GM23338 (cell line): Measurements from ENCODE around the gene SLC6A19. TPM values are rescaled to one million over a fixed set of nuclear protein-coding genes. Genes with fewer than 3 reads are reported as not detected.

Experiments
- ATAC-seq: fragments of 200-7000 bp; cut with Tn5 transposase; 3 replicates; pipeline ENCODE4 v1.9.1; 2020
- DNase-seq: peaks from one replicate; pipeline ENCODE4 v3.0.0-alpha.2; 2015; ENCODE audit warnings: low spot score
- H2AFZ ChIP-seq: fragments of 200-600 bp; sonication (generic); 2 replicates; pipeline ENCODE4 v1.8.0; 2016; ENCODE audit warnings: antibody characterized with exemption, mild to moderate bottlenecking, moderate library complexity
- H3F3A ChIP-seq: fragments of 200-600 bp; sonication (generic); replicated peaks from 2 replicates; pipeline ENCODE4 v1.8.0; 2017; ENCODE audit warnings: antibody characterized with exemption, mixed run types, low read depth
- H3K27ac ChIP-seq: fragments of 200-600 bp; sonication (generic); 2 replicates; pipeline ENCODE4 v1.6.1; 2016; ENCODE audit warnings: low read depth
- H3K27me3 ChIP-seq: fragments of 200-600 bp; sonication (generic); 2 replicates; pipeline ENCODE4 v1.8.0; 2016; ENCODE audit warnings: mild to moderate bottlenecking, mixed run types, moderate library complexity; ENCODE audit not compliant: insufficient read depth
- H3K36me3 ChIP-seq: fragments of 200-600 bp; sonication (generic); 2 replicates; pipeline ENCODE4 v1.8.0; 2016; ENCODE audit warnings: mild to moderate bottlenecking; ENCODE audit not compliant: insufficient read depth
- H3K4me1 ChIP-seq: fragments of 200-600 bp; sonication (generic); 2 replicates; pipeline ENCODE4 v1.8.0; 2016; ENCODE audit warnings: mild to moderate bottlenecking, moderate library complexity; ENCODE audit not compliant: insufficient read depth
- H3K4me2 ChIP-seq: fragments of 200-600 bp; sonication (generic); 2 replicates; pipeline ENCODE4 v1.7.1; 2017; ENCODE audit warnings: mixed run types
- H3K4me3 ChIP-seq: fragments of 200-600 bp; sonication (generic); 2 replicates; pipeline ENCODE4 v1.6.1; 2016; ENCODE audit warnings: mixed run types
- H3K79me2 ChIP-seq: fragments of 200-600 bp; sonication (generic); replicated peaks from 2 replicates; pipeline ENCODE4 v1.8.0; 2017; ENCODE audit warnings: mild to moderate bottlenecking; ENCODE audit not compliant: insufficient read depth
- H3K9me2 ChIP-seq: fragments of 200-600 bp; sonication (generic); 2 replicates; pipeline ENCODE4 v1.8.0; 2017; ENCODE audit not compliant: insufficient read depth
- H4K20me1 ChIP-seq: fragments of 200-600 bp; sonication (generic); replicated peaks from 2 replicates; pipeline ENCODE4 v1.8.0; 2017; ENCODE audit warnings: mild to moderate bottlenecking; ENCODE audit not compliant: insufficient read depth
- H3K27ac Mint-ChIP-seq: 2 replicates; pipeline ENCODE4 v1.8.0; 2020; ENCODE audit warnings: inconsistent platforms, mild to moderate bottlenecking, moderate library complexity, mixed read lengths
- H3K27me3 Mint-ChIP-seq: 3 replicates; pipeline ENCODE4 v1.8.0; 2022; ENCODE audit warnings: low read depth, mild to moderate bottlenecking, moderate library complexity, mixed read lengths, inconsistent platforms; ENCODE audit not compliant: insufficient read depth, poor library complexity
- H3K36me3 Mint-ChIP-seq: 3 replicates; pipeline ENCODE4 v1.8.0; 2021; ENCODE audit warnings: low read depth, mild to moderate bottlenecking, inconsistent platforms, moderate library complexity, mixed read lengths
- H3K4me1 Mint-ChIP-seq: 3 replicates; pipeline ENCODE4 v1.8.0; 2020; ENCODE audit warnings: mild to moderate bottlenecking, inconsistent platforms, mixed read lengths
- H3K4me3 Mint-ChIP-seq: 3 replicates; pipeline ENCODE4 v1.8.0; 2021; ENCODE audit warnings: moderate library complexity, mild to moderate bottlenecking, inconsistent platforms, mixed read lengths
- H3K9me3 Mint-ChIP-seq: 3 replicates; pipeline ENCODE4 v1.8.0; 2020; ENCODE audit warnings: moderate library complexity, mild to moderate bottlenecking, inconsistent platforms, mixed read lengths
- CREB1 ChIP-seq: fragments of 250-450 bp; sonication (Bioruptor Pico); IDR thresholded peaks from 2 replicates; pipeline ENCODE4 v1.5.0; 2020; ENCODE audit warnings: low read depth, mild to moderate bottlenecking, moderate library complexity
- CTCF ChIP-seq, 2 experiments: fragments of 200-600 bp in 1 of 2; sonication (generic) in 1 of 2; conservative IDR thresholded peaks; 2 replicates each; pipeline versions ENCODE4 v1.5.1 to v1.6.1; 2016 to 2017; ENCODE audit warnings: antibody characterized with exemption in 2 of 2, low read depth in 2 of 2, mild to moderate bottlenecking in 2 of 2, moderate library complexity in 1 of 2
- EZH2 ChIP-seq: fragments of 200-600 bp; sonication (generic); IDR thresholded peaks from one replicate; pipeline ENCODE4 v1.8.0; 2017; ENCODE audit warnings: antibody characterized with exemption, mild to moderate bottlenecking, low read depth; ENCODE audit not compliant: unreplicated experiment
- EZH2phosphoT487 ChIP-seq: fragments of 200-600 bp; sonication (generic); IDR thresholded peaks from one replicate; pipeline ENCODE4 v1.8.1; 2018; ENCODE audit warnings: antibody characterized with exemption; ENCODE audit not compliant: unreplicated experiment
- NANOG ChIP-seq: IDR thresholded peaks from 2 replicates; pipeline ENCODE4 v1.6.1; 2016; ENCODE audit warnings: antibody characterized with exemption, borderline replicate concordance
- POLR2AphosphoS5 ChIP-seq: IDR thresholded peaks from 2 replicates; pipeline ENCODE4 v1.6.1; 2016; ENCODE audit warnings: antibody characterized with exemption, low read depth
- REST ChIP-seq: IDR thresholded peaks from one replicate; pipeline ENCODE4 v1.6.1; 2018; ENCODE audit warnings: antibody characterized with exemption; ENCODE audit not compliant: unreplicated experiment
- ZNF331 ChIP-seq: fragments of 250-450 bp; sonication (Bioruptor Pico); IDR thresholded peaks from 2 replicates; pipeline ENCODE4 v1.5.0; 2020; ENCODE audit warnings: low read depth, mild to moderate bottlenecking, moderate library complexity
- polyA plus RNA-seq: library from polyadenylated mRNA; unstranded; fragments of >200 nt; fragmentation: Nextera tagmentation; extraction: Ambion mirVana; gene quantifications from 2 replicates; pipeline ENCODE4 v1.2.1, GENCODE V29; 2016
- total RNA-seq: library from RNA; depleted of rRNA; stranded (reverse); fragments of >200 nt; shearing (Covaris generic); gene quantifications from 2 replicates; pipeline ENCODE4 v1.2.3, GENCODE V29; 2014

Gene SLC6A19
- total and polyA plus RNA-seq, 2 experiments from 2014 or later: not detected

GRCh38 chr5:1174122-1174936, 27.1 kb upstream of the SLC6A19 start:
- H3K79me2 ChIP-seq: no peaks in the 10 kb centered on the region
- peak; percentile 77 to 81 for TF ChIP-seq CTCF (conservative IDR thresholded peaks at IDR 0.05; ENCODE audit: low read depth in 2 of 2)
- TF ChIP-seq EZH2: no peak
- no peaks in the 10 kb centered on the region for H4K20me1 ChIP-seq
- peak; percentile 82 for DNase-seq
- H2AFZ ChIP-seq: no peak overlapping the region
- no peak overlapping the region for H3K27ac ChIP-seq
- H3K9me2 ChIP-seq: no peaks in the 10 kb centered on the region
- H3K9me3 Mint-ChIP-seq: no peaks in the 10 kb centered on the region
- peaks cover 10% of the 10 kb centered on the region for H3K27me3 Mint-ChIP-seq
- H3K36me3 Mint-ChIP-seq: no peaks in the 10 kb centered on the region
- H3K4me1 ChIP-seq: no peaks in the 10 kb centered on the region
- no peaks in the 10 kb centered on the region for H3K27me3 ChIP-seq
- H3K4me3 Mint-ChIP-seq: no peak overlapping the region
- peak; percentile 63 for ATAC-seq
- H3K36me3 ChIP-seq: no peaks in the 10 kb centered on the region
- no peak overlapping the region for H3K4me3 ChIP-seq
- no peak overlapping the region for H3K4me2 ChIP-seq
- no peaks in the 10 kb centered on the region for H3F3A ChIP-seq
- H3K27ac Mint-ChIP-seq: no peak overlapping the region
- H3K4me1 Mint-ChIP-seq: no peaks in the 10 kb centered on the region

GRCh38 chr5:1175015-1175414, 26.4 kb upstream of the SLC6A19 start:
- Histone ChIP-seq H2AFZ (no peak overlapping the region), H4K20me1 (no peaks in the 10 kb centered on the region), H3K27ac (no peak overlapping the region), H3F3A (no peaks in the 10 kb centered on the region), H3K4me2 (no peak overlapping the region), H3K4me3 (no peak overlapping the region), H3K4me1 (no peaks in the 10 kb centered on the region), H3K9me2 (no peaks in the 10 kb centered on the region), H3K27me3 (no peaks in the 10 kb centered on the region), H3K36me3 (no peaks in the 10 kb centered on the region), H3K79me2 (no peaks in the 10 kb centered on the region)
- no peaks in the 10 kb centered on the region for H3K9me3 Mint-ChIP-seq
- no peak overlapping the region for H3K4me3 Mint-ChIP-seq
- no peaks in the 10 kb centered on the region for H3K36me3 Mint-ChIP-seq
- DNase-seq (no peak), ATAC-seq (no peak)
- no peaks in the 10 kb centered on the region for H3K4me1 Mint-ChIP-seq
- peaks cover 10% of the 10 kb centered on the region for H3K27me3 Mint-ChIP-seq
- no peak for TF ChIP-seq CREB1 (CRISPR knock-in tag)
- no peak for TF ChIP-seq NANOG
- no peak for TF ChIP-seq EZH2phosphoT487
- no peak for TF ChIP-seq ZNF331
- no peak for TF ChIP-seq REST
- no peak for TF ChIP-seq POLR2AphosphoS5
- no peak overlapping the region for H3K27ac Mint-ChIP-seq
